ENCODE data around the gene KLHL22.

GRCh38 chr22:20424932-20425565 is 70.5 kb downstream of the KLHL22 start:
- TF ChIP-seq CTCF (conservative IDR thresholded peaks at IDR 0.05) (no peak), EZH2 (IDR thresholded peaks at IDR 0.05; ENCODE audit: low read depth) (no peak)

All from PC-9 (cell line).